WTC11 (cell line): Measurements from ENCODE around the gene SLC8B1.

ENCODE experiments used
- ESRRA ChIP-seq: sonication (generic); formaldehyde crosslinking; IDR thresholded peaks from 2 replicates; pipeline ENCODE4 v1.8.1; 2022; ENCODE audit warnings: mild to moderate bottlenecking, missing genetic modification reagents, borderline replicate concordance
- GTF2I ChIP-seq: fragments of 250-450 bp; sonication (Bioruptor Pico); conservative IDR thresholded peaks from 2 replicates; pipeline ENCODE4 v1.4.0; 2021; ENCODE audit warnings: mild to moderate bottlenecking
- JAZF1 ChIP-seq: fragments of 250-450 bp; sonication (Bioruptor Pico); IDR thresholded peaks from 2 replicates; pipeline ENCODE4 v1.9.0; 2021; ENCODE audit warnings: moderate library complexity, mild to moderate bottlenecking, inconsistent platforms
- NR2C2 ChIP-seq: sonication (generic); formaldehyde crosslinking; IDR thresholded peaks from 2 replicates; pipeline ENCODE4 v1.8.0; 2022; ENCODE audit warnings: mild to moderate bottlenecking, missing genetic modification reagents
- ZNF263 ChIP-seq: sonication (generic); formaldehyde crosslinking; IDR thresholded peaks from 2 replicates; pipeline ENCODE4 v1.8.1; 2022; ENCODE audit warnings: low read depth, mild to moderate bottlenecking, moderate library complexity, missing genetic modification reagents
- ZNF416 ChIP-seq: fragments of 250-450 bp; sonication (Bioruptor Pico); IDR thresholded peaks from 2 replicates; pipeline ENCODE4 v1.9.0; 2021; ENCODE audit warnings: mild to moderate bottlenecking, inconsistent platforms
- TF ChIP-seq, protein P1 (sequence below): sonication (generic); formaldehyde crosslinking; IDR thresholded peaks from 2 replicates; pipeline ENCODE4 v1.8.1; 2023; ENCODE audit warnings: mild to moderate bottlenecking, missing genetic modification reagents
- TF ChIP-seq, protein P2 (sequence below): fragments of 200-600 bp; IDR thresholded peaks from 2 replicates; pipeline ENCODE4 v1.8.0; 2022; ENCODE audit warnings: antibody characterized with exemption
- TF ChIP-seq, protein P3 (sequence below): sonication (generic); formaldehyde crosslinking; IDR thresholded peaks from 2 replicates; pipeline ENCODE4 v1.8.1; 2022; ENCODE audit warnings: low read depth, mild to moderate bottlenecking, moderate library complexity, missing genetic modification reagents, borderline replicate concordance
- TF ChIP-seq, protein P4 (sequence below): sonication (generic); formaldehyde crosslinking; IDR thresholded peaks from 2 replicates; pipeline ENCODE4 v1.8.1; 2022; ENCODE audit warnings: low read depth, missing genetic modification reagents, borderline replicate concordance
- TF ChIP-seq, protein P5 (sequence below): sonication (generic); formaldehyde crosslinking; IDR thresholded peaks from 2 replicates; pipeline ENCODE4 v1.8.0; 2022; ENCODE audit warnings: mild to moderate bottlenecking, missing genetic modification reagents

DNA sequence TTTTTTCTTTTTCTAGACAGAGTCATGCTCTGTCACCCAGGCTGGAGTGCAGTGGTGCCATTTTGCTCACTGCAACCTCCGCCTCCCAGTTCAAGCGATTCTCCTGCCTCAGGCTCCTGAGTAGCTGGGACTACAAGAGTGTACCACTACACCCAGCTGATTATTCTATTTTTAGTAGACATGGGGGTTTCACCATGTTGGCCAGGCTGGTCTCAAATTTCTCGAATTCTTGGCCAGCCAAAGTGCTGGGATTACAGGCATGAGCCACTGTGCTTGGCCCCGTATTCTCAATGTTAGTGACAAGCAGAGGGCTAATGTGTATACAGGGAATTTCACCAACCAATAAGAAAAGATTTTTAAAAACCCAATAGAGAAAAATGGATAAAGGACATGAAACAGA, 31.9 kb upstream of the SLC8B1 start:
- TF ChIP-seq, protein P1, sequence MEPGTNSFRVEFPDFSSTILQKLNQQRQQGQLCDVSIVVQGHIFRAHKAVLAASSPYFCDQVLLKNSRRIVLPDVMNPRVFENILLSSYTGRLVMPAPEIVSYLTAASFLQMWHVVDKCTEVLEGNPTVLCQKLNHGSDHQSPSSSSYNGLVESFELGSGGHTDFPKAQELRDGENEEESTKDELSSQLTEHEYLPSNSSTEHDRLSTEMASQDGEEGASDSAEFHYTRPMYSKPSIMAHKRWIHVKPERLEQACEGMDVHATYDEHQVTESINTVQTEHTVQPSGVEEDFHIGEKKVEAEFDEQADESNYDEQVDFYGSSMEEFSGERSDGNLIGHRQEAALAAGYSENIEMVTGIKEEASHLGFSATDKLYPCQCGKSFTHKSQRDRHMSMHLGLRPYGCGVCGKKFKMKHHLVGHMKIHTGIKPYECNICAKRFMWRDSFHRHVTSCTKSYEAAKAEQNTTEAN (CRISPR knock-in tag), result no peak
- TF ChIP-seq ZNF416 (CRISPR knock-in tag) (no peak), JAZF1 (CRISPR knock-in tag) (no peak), ESRRA (CRISPR knock-in tag) (no peak), ZNF263 (CRISPR knock-in tag) (no peak), NR2C2 (no peak), GTF2I (no peak)
- TF ChIP-seq, protein P2, sequence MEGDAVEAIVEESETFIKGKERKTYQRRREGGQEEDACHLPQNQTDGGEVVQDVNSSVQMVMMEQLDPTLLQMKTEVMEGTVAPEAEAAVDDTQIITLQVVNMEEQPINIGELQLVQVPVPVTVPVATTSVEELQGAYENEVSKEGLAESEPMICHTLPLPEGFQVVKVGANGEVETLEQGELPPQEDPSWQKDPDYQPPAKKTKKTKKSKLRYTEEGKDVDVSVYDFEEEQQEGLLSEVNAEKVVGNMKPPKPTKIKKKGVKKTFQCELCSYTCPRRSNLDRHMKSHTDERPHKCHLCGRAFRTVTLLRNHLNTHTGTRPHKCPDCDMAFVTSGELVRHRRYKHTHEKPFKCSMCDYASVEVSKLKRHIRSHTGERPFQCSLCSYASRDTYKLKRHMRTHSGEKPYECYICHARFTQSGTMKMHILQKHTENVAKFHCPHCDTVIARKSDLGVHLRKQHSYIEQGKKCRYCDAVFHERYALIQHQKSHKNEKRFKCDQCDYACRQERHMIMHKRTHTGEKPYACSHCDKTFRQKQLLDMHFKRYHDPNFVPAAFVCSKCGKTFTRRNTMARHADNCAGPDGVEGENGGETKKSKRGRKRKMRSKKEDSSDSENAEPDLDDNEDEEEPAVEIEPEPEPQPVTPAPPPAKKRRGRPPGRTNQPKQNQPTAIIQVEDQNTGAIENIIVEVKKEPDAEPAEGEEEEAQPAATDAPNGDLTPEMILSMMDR, result no peak
- TF ChIP-seq, protein P3, sequence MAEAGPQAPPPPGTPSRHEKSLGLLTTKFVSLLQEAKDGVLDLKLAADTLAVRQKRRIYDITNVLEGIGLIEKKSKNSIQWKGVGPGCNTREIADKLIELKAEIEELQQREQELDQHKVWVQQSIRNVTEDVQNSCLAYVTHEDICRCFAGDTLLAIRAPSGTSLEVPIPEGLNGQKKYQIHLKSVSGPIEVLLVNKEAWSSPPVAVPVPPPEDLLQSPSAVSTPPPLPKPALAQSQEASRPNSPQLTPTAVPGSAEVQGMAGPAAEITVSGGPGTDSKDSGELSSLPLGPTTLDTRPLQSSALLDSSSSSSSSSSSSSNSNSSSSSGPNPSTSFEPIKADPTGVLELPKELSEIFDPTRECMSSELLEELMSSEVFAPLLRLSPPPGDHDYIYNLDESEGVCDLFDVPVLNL, result no peak
- TF ChIP-seq, protein P4, sequence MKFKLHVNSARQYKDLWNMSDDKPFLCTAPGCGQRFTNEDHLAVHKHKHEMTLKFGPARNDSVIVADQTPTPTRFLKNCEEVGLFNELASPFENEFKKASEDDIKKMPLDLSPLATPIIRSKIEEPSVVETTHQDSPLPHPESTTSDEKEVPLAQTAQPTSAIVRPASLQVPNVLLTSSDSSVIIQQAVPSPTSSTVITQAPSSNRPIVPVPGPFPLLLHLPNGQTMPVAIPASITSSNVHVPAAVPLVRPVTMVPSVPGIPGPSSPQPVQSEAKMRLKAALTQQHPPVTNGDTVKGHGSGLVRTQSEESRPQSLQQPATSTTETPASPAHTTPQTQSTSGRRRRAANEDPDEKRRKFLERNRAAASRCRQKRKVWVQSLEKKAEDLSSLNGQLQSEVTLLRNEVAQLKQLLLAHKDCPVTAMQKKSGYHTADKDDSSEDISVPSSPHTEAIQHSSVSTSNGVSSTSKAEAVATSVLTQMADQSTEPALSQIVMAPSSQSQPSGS (CRISPR knock-in tag), result no peak
- TF ChIP-seq, protein P5, sequence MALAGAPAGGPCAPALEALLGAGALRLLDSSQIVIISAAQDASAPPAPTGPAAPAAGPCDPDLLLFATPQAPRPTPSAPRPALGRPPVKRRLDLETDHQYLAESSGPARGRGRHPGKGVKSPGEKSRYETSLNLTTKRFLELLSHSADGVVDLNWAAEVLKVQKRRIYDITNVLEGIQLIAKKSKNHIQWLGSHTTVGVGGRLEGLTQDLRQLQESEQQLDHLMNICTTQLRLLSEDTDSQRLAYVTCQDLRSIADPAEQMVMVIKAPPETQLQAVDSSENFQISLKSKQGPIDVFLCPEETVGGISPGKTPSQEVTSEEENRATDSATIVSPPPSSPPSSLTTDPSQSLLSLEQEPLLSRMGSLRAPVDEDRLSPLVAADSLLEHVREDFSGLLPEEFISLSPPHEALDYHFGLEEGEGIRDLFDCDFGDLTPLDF, result no peak
